ENCODE results near the gene ACTL9. TPM values are rescaled to one million over a fixed set of nuclear protein-coding genes. Genes with fewer than 3 reads are reported as not detected.

The ACTL9 gene
- total RNA-seq, 2 donors from 2014 or later = not detected

- H3K4me3 Mint-ChIP-seq = no peak overlapping the region
- Histone ChIP-seq H3K9ac (ENCODE audit: extremely low read depth, low read length, poor library complexity, severe bottlenecking) (no peak overlapping the region), H3K4me3 (ENCODE audit: low read length) (no peak overlapping the region), H3K27ac (ENCODE audit: low read depth, low read length) (no peak overlapping the region), H3K4me1 (ENCODE audit: control insufficient read depth, insufficient read depth, low read length) (no peaks in the 10 kb centered on the region), H3K9me3 (ENCODE audit: control insufficient read depth, low read length) (no peaks in the 10 kb centered on the region), H3K27me3 (ENCODE audit: control insufficient read depth, insufficient read depth, low read length, poor library complexity, severe bottlenecking) (no peaks in the 10 kb centered on the region), H3K36me3 (ENCODE audit: control insufficient read depth, insufficient read depth, low read length) (no peaks in the 10 kb centered on the region)
- no peaks in the 10 kb centered on the region for H3K36me3 Mint-ChIP-seq (ENCODE audit: low read depth)
- peaks cover 27% of the 10 kb centered on the region for H3K27me3 Mint-ChIP-seq (ENCODE audit: insufficient read depth)
- H3K9me3 Mint-ChIP-seq = no peaks in the 10 kb centered on the region
- TF ChIP-seq CTCF (conservative IDR thresholded peaks at IDR 0.05) = no peak
- H3K4me1 Mint-ChIP-seq = no peaks in the 10 kb centered on the region
- H3K27ac Mint-ChIP-seq = no peak overlapping the region
- no peak for DNase-seq
- WGBS, 2 experiments (ENCODE audit: insufficient coverage in 1 of 2, insufficient read length in 1 of 2) = 71 to 90% methylated on average over 4 to 7 of the region's 7 CpGs
Observed at GRCh38 chr19:8659905-8660304, 38.7 kb downstream of the ACTL9 start.

- DNase-seq = no peak
Observed at GRCh38 chr19:8657869-8658268, 40.7 kb downstream of the ACTL9 start.

GRCh38 chr19:8655340-8655709, 43.3 kb downstream of the ACTL9 start:
- H3K4me1 ChIP-seq (ENCODE audit: control insufficient read depth, insufficient read depth, low read length) = no peaks in the 10 kb centered on the region
- no peaks in the 10 kb centered on the region for H3K9me3 Mint-ChIP-seq
- no peaks in the 10 kb centered on the region for H3K4me1 Mint-ChIP-seq
- H3K27ac Mint-ChIP-seq = no peak overlapping the region
- no peaks in the 10 kb centered on the region for H3K36me3 ChIP-seq (ENCODE audit: control insufficient read depth, insufficient read depth, low read length)
- no peak overlapping the region for H3K4me3 ChIP-seq (ENCODE audit: low read length)
- no peak overlapping the region for H3K4me3 Mint-ChIP-seq
- no peak overlapping the region for H3K9ac ChIP-seq (ENCODE audit: extremely low read depth, low read length, poor library complexity, severe bottlenecking)
- H3K27me3 Mint-ChIP-seq (ENCODE audit: insufficient read depth) = peaks cover 25% of the 10 kb centered on the region
- no peak for DNase-seq
- H3K9me3 ChIP-seq (ENCODE audit: control insufficient read depth, low read length) = no peaks in the 10 kb centered on the region
- 77 to 86% methylated on average over 10 to 12 of the region's 12 CpGs for WGBS, 2 experiments (ENCODE audit: insufficient coverage in 1 of 2, insufficient read length in 1 of 2)
- no peaks in the 10 kb centered on the region for H3K27me3 ChIP-seq (ENCODE audit: control insufficient read depth, insufficient read depth, low read length, poor library complexity, severe bottlenecking)
- H3K36me3 Mint-ChIP-seq (ENCODE audit: low read depth) = no peaks in the 10 kb centered on the region
- no peak for TF ChIP-seq CTCF (conservative IDR thresholded peaks at IDR 0.05)
- no peak overlapping the region for H3K27ac ChIP-seq (ENCODE audit: low read depth, low read length)

More at GRCh38 chr19:8657869-8658268, 40.7 kb downstream of the ACTL9 start:
- no peaks in the 10 kb centered on the region for H3K36me3 Mint-ChIP-seq (ENCODE audit: low read depth)
- Histone ChIP-seq H3K27ac (ENCODE audit: low read depth, low read length) (no peak overlapping the region), H3K4me3 (ENCODE audit: low read length) (no peak overlapping the region), H3K27me3 (ENCODE audit: control insufficient read depth, insufficient read depth, low read length, poor library complexity, severe bottlenecking) (no peaks in the 10 kb centered on the region), H3K36me3 (ENCODE audit: control insufficient read depth, insufficient read depth, low read length) (no peaks in the 10 kb centered on the region), H3K9me3 (ENCODE audit: control insufficient read depth, low read length) (no peaks in the 10 kb centered on the region), H3K9ac (ENCODE audit: extremely low read depth, low read length, poor library complexity, severe bottlenecking) (no peak overlapping the region), H3K4me1 (ENCODE audit: control insufficient read depth, insufficient read depth, low read length) (no peaks in the 10 kb centered on the region)
- no peak for TF ChIP-seq CTCF (conservative IDR thresholded peaks at IDR 0.05)
- WGBS, 2 experiments (ENCODE audit: insufficient coverage in 1 of 2, insufficient read length in 1 of 2) = 84 to 89% methylated on average over 5 of the region's 5 CpGs
- no peak overlapping the region for H3K27ac Mint-ChIP-seq
- H3K4me1 Mint-ChIP-seq = no peaks in the 10 kb centered on the region
- H3K27me3 Mint-ChIP-seq (ENCODE audit: insufficient read depth) = peaks cover 29% of the 10 kb centered on the region
- no peak overlapping the region for H3K4me3 Mint-ChIP-seq
- no peaks in the 10 kb centered on the region for H3K9me3 Mint-ChIP-seq

All from endodermal cell (in vitro differentiated cells).